ENCODE results near the gene MSRB3. TPM values are rescaled to one million over a fixed set of nuclear protein-coding genes. Genes with fewer than 3 reads are reported as not detected.

MSRB3 gene
- total and polyA plus RNA-seq, 10 of the 15 experiments (the other 5 are each of a cell fraction or from before 2014, with no cell fraction given): 0.07 to 2.7 (median 1.3) TPM

GRCh38 chr12:65461017-65461416 lies 182.5 kb downstream of the MSRB3 start (continued):
- TF ChIP-seq SKIL (IDR thresholded peaks at IDR 0.05; ENCODE audit: low read depth, poor library complexity, severe bottlenecking) (no peak), ASH2L (IDR thresholded peaks at IDR 0.05; ENCODE audit: borderline replicate concordance, low read depth) (no peak), ATF2 (IDR thresholded peaks at IDR 0.05; ENCODE audit: low read length) (no peak), ZZZ3 (IDR thresholded peaks at IDR 0.05; ENCODE audit: control insufficient read depth, insufficient read length, low read depth) (no peak)

GRCh38 chr12:65462484-65462883 lies 184.0 kb downstream of the MSRB3 start:
- no peak for FAIRE-seq
- H3K9ac ChIP-seq (ENCODE audit: control insufficient read depth, insufficient read depth, low read length): no peak overlapping the region
- in situ Hi-C loops (cut with MboI) (no loop called here), intact Hi-C loops (cut with micrococcal nuclease; ENCODE audit: unreplicated experiment) (no loop called here)
- H2AFZ ChIP-seq (ENCODE audit: control insufficient read depth, low read depth, low read length): no peak overlapping the region
- CTCF ChIA-PET: no interaction called here
- no peak overlapping the region for H3K4me2 ChIP-seq (ENCODE audit: control insufficient read depth, insufficient read depth)
- BruUV-seq (replicated peaks): no TSS peak
- POLR2A ChIA-PET: no interaction called here
- no peak for TF ChIP-seq DPF2 (IDR thresholded peaks at IDR 0.05)
- no peak for TF ChIP-seq RBBP5 (conservative IDR thresholded peaks at IDR 0.05)
- DNase-seq (ENCODE audit: low read depth, low spot score): no peak
- SMC1A ChIA-PET (ENCODE audit: uncharacterized antibody, unreplicated experiment): no interaction called here
- RAD21 ChIA-PET (ENCODE audit: unreplicated experiment): no interaction called here
- H3K4me3 ChIP-seq: no peak overlapping the region
- no peaks in the 10 kb centered on the region for H3K27me3 ChIP-seq (replicated peaks in 1 of 2; ENCODE audit: control insufficient read depth in 2 of 2, insufficient read depth in 2 of 2, low read length in 1 of 2)
- WGBS (ENCODE audit: insufficient coverage, insufficient replicate concordance, low lambda C conversion rate, missing lambda C conversion rate): 87% methylated on average over 2 of the region's 2 CpGs
- H3K9me3 ChIP-seq (replicated peaks; ENCODE audit: control insufficient read depth, insufficient read depth, low read length): no peaks in the 10 kb centered on the region
- H4K20me1 ChIP-seq (ENCODE audit: control insufficient read depth, insufficient read depth): no peaks in the 10 kb centered on the region
- ATAC-seq: no peak
- H3K79me2 ChIP-seq (ENCODE audit: control insufficient read depth, insufficient read depth, low read length): no peaks in the 10 kb centered on the region
- no peaks in the 10 kb centered on the region for H3K4me1 ChIP-seq (ENCODE audit: control insufficient read depth, insufficient read depth, low read length)
- H3K27ac ChIP-seq (ENCODE audit: control insufficient read depth, insufficient read depth): no peak overlapping the region
- no peaks in the 10 kb centered on the region for H3K36me3 ChIP-seq (ENCODE audit: control insufficient read depth in 2 of 2, insufficient read depth in 2 of 2, low read length in 1 of 2)

All from GM12878 (cell line).